ENCODE data around the gene ALDH1B1. TPM values are rescaled to one million over a fixed set of nuclear protein-coding genes. Genes with fewer than 3 reads are reported as not detected.

Gene ALDH1B1
- total RNA-seq, 2 donors from 2014 or later, result 47.7 to 59.9 TPM

GRCh38 chr9:38439916-38440301 is 47.4 kb downstream of the ALDH1B1 start:
- WGBS, 2 experiments (ENCODE audit: insufficient coverage in 1 of 2, insufficient read length in 1 of 2), result 100% methylated on average over 1 of the region's 1 CpG; no CpG with 5 or more reads in 1 of the 2 experiments
- Histone ChIP-seq H3K36me3 (ENCODE audit: control insufficient read depth, insufficient read depth, low read length) (no peaks in the 10 kb centered on the region), H3K9ac (ENCODE audit: extremely low read depth, low read length, poor library complexity, severe bottlenecking) (no peak overlapping the region), H3K4me1 (ENCODE audit: control insufficient read depth, insufficient read depth, low read length) (peaks cover 2% of the 10 kb centered on the region), H3K27me3 (ENCODE audit: control insufficient read depth, insufficient read depth, low read length, poor library complexity, severe bottlenecking) (no peaks in the 10 kb centered on the region), H3K9me3 (ENCODE audit: control insufficient read depth, low read length) (peaks cover 11% of the 10 kb centered on the region), H3K27ac (ENCODE audit: low read depth, low read length) (no peak overlapping the region), H3K4me3 (ENCODE audit: low read length) (no peak overlapping the region)
- H3K36me3 Mint-ChIP-seq (ENCODE audit: low read depth), result no peaks in the 10 kb centered on the region
- TF ChIP-seq, protein P1, sequence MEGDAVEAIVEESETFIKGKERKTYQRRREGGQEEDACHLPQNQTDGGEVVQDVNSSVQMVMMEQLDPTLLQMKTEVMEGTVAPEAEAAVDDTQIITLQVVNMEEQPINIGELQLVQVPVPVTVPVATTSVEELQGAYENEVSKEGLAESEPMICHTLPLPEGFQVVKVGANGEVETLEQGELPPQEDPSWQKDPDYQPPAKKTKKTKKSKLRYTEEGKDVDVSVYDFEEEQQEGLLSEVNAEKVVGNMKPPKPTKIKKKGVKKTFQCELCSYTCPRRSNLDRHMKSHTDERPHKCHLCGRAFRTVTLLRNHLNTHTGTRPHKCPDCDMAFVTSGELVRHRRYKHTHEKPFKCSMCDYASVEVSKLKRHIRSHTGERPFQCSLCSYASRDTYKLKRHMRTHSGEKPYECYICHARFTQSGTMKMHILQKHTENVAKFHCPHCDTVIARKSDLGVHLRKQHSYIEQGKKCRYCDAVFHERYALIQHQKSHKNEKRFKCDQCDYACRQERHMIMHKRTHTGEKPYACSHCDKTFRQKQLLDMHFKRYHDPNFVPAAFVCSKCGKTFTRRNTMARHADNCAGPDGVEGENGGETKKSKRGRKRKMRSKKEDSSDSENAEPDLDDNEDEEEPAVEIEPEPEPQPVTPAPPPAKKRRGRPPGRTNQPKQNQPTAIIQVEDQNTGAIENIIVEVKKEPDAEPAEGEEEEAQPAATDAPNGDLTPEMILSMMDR (conservative IDR thresholded peaks at IDR 0.05), result no peak
- peaks cover 17% of the 10 kb centered on the region for H3K4me1 Mint-ChIP-seq
- H3K27ac Mint-ChIP-seq, result no peak overlapping the region
- H3K4me3 Mint-ChIP-seq, result no peak overlapping the region
- DNase-seq, result no peak
- peaks cover 3% of the 10 kb centered on the region for H3K9me3 Mint-ChIP-seq
- H3K27me3 Mint-ChIP-seq (ENCODE audit: insufficient read depth), result no peaks in the 10 kb centered on the region

DNA sequence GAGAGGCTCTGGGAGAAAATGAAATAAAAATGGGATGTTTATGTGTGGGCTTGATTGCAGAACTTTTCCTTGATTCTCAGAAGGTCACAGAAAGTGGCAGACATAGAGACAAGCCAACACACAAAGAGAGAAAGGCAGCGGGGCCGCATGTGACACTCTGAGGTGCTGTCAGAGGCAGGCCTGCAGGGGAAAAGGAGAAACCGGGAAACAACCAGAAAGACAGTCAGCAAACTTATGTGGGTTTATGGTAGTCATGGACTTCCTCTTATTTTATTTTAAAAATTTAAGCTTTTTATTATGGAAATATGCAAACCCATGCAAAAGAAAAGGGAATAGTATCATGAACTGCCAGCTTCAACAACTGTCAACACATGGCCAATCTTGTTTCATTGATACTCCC is 48.0 kb downstream of the ALDH1B1 start:
- no peak overlapping the region for H3K27ac ChIP-seq (ENCODE audit: low read depth, low read length)
- no peaks in the 10 kb centered on the region for H3K36me3 ChIP-seq (ENCODE audit: control insufficient read depth, insufficient read depth, low read length)
- WGBS, 2 experiments (ENCODE audit: insufficient coverage in 1 of 2, insufficient read length in 1 of 2), result 87 to 92% methylated on average over 2 to 3 of the region's 3 CpGs
- Mint-ChIP-seq H3K4me1 (peaks cover 13% of the 10 kb centered on the region), H3K4me3 (no peak overlapping the region), H3K9me3 (peaks cover 3% of the 10 kb centered on the region), H3K27ac (no peak overlapping the region), H3K36me3 (ENCODE audit: low read depth) (no peaks in the 10 kb centered on the region), H3K27me3 (ENCODE audit: insufficient read depth) (no peaks in the 10 kb centered on the region)
- H3K4me3 ChIP-seq (ENCODE audit: low read length), result no peak overlapping the region
- TF ChIP-seq, protein P1 (conservative IDR thresholded peaks at IDR 0.05), result no peak
- peaks cover 11% of the 10 kb centered on the region for H3K9me3 ChIP-seq (ENCODE audit: control insufficient read depth, low read length)
- H3K9ac ChIP-seq (ENCODE audit: extremely low read depth, low read length, poor library complexity, severe bottlenecking), result no peak overlapping the region
- H3K27me3 ChIP-seq (ENCODE audit: control insufficient read depth, insufficient read depth, low read length, poor library complexity, severe bottlenecking), result no peaks in the 10 kb centered on the region
- DNase-seq, result no peak
- H3K4me1 ChIP-seq (ENCODE audit: control insufficient read depth, insufficient read depth, low read length), result no peaks in the 10 kb centered on the region

- no peak overlapping the region for H3K4me3 Mint-ChIP-seq
- no peaks in the 10 kb centered on the region for H3K4me1 ChIP-seq (ENCODE audit: control insufficient read depth, insufficient read depth, low read length)
- H3K36me3 Mint-ChIP-seq (ENCODE audit: low read depth), result no peaks in the 10 kb centered on the region
- no peak overlapping the region for H3K9ac ChIP-seq (ENCODE audit: extremely low read depth, low read length, poor library complexity, severe bottlenecking)
- H3K27me3 ChIP-seq (ENCODE audit: control insufficient read depth, insufficient read depth, low read length, poor library complexity, severe bottlenecking), result no peaks in the 10 kb centered on the region
- no peak overlapping the region for H3K27ac Mint-ChIP-seq
- H3K9me3 ChIP-seq (ENCODE audit: control insufficient read depth, low read length), result peaks cover 5% of the 10 kb centered on the region
- no peaks in the 10 kb centered on the region for H3K27me3 Mint-ChIP-seq (ENCODE audit: insufficient read depth)
- 93 to 94% methylated on average over 5 to 8 of the region's 8 CpGs for WGBS, 2 experiments (ENCODE audit: insufficient coverage in 1 of 2, insufficient read length in 1 of 2)
- peaks cover 13% of the 10 kb centered on the region for H3K4me1 Mint-ChIP-seq
- TF ChIP-seq, protein P1 (conservative IDR thresholded peaks at IDR 0.05), result no peak
- no peaks in the 10 kb centered on the region for H3K36me3 ChIP-seq (ENCODE audit: control insufficient read depth, insufficient read depth, low read length)
- peaks cover 3% of the 10 kb centered on the region for H3K9me3 Mint-ChIP-seq
- DNase-seq, result no peak
- H3K27ac ChIP-seq (ENCODE audit: low read depth, low read length), result no peak overlapping the region
- H3K4me3 ChIP-seq (ENCODE audit: low read length), result no peak overlapping the region
Measured at GRCh38 chr9:38441347-38442085, 49.0 kb downstream of the ALDH1B1 start.
